T-cell (primary cell): Measurements from ENCODE around the gene MPPED1. TPM values are rescaled to one million over a fixed set of nuclear protein-coding genes. Genes with fewer than 3 reads are reported as not detected.
A peak's percentile ranks its signal among the peaks of the same experiment; 100 is the strongest.

Source experiments
- ATAC-seq, 4 experiments: fragments of 200-7000 bp in 3 of 4; fragments of 150-1000 bp in 1 of 4; cut with Tn5 transposase; replicated peaks in 1 of 4; 1 replicate in 3 of 4; 2 replicates in 1 of 4; pipeline ENCODE4 v1.10.0; 2021; ENCODE audit warnings: moderate library complexity in 3 of 4, mild to moderate bottlenecking in 2 of 4, moderate number of reproducible peaks in 1 of 4
- CTCF ChIA-PET, 2 donors: fragments of 300-600 bp; sonication (Branson Sonifier 250); formaldehyde crosslinking; loops; one replicate each; lab custom pipeline; 2022; ENCODE audit warnings: antibody characterized with exemption in 2 of 2; lab: Charles Lee
- POLR2A ChIA-PET, 2 donors: fragments of 300-600 bp; sonication (Branson Sonifier 250); formaldehyde crosslinking; loops; one replicate each; lab custom pipeline; 2022; ENCODE audit warnings: antibody characterized with exemption in 2 of 2; lab: Charles Lee
- DNase-seq, 35 experiments: peaks; one replicate each; pipeline versions ENCODE4 v3.0.0 to v3.0.0-alpha.2; 2013 to 2023
- H3K27ac ChIP-seq: one replicate; pipeline ENCODE4 v1.5.1; 2013; ENCODE audit warnings: low read length
- H3K27me3 ChIP-seq, 2 experiments: replicated peaks in 1 of 2; 1 replicate in 1 of 2; 2 replicates in 1 of 2; pipeline versions ENCODE4 v1.6.1 to v1.7.0; 2013; ENCODE audit warnings: low read length in 1 of 2, mixed read lengths in 1 of 2; ENCODE audit not compliant: control insufficient read depth in 2 of 2, insufficient read depth in 2 of 2; ENCODE audit errors: extremely low read depth in 1 of 2
- H3K36me3 ChIP-seq, 2 donors: 1 replicate in 1 of 2; 2 replicates in 1 of 2; pipeline versions ENCODE4 v1.6.1 to v1.7.0; 2013; ENCODE audit warnings: low read length in 1 of 2; ENCODE audit not compliant: control insufficient read depth in 2 of 2, insufficient read depth in 1 of 2; ENCODE audit errors: extremely low read depth in 1 of 2
- H3K4me1 ChIP-seq, 2 experiments: 1 replicate in 1 of 2; 2 replicates in 1 of 2; pipeline versions ENCODE4 v1.6.1 to v1.7.0; 2013; ENCODE audit warnings: low read length in 2 of 2, mixed read lengths in 1 of 2; ENCODE audit not compliant: insufficient read depth in 2 of 2, control insufficient read depth in 1 of 2; ENCODE audit errors: extremely low read depth in 1 of 2
- H3K4me3 ChIP-seq, 2 donors: 1 replicate in 1 of 2; 2 replicates in 1 of 2; pipeline versions ENCODE4 v1.5.1 to v1.7.0; 2013; ENCODE audit warnings: mild to moderate bottlenecking in 2 of 2, low read length in 1 of 2, moderate library complexity in 1 of 2; ENCODE audit not compliant: control insufficient read depth in 1 of 2; ENCODE audit errors: extremely low read depth in 1 of 2
- H3K9me3 ChIP-seq: 2 replicates; pipeline ENCODE4 v1.7.0; 2013
- H3K27ac Mint-ChIP-seq, 2 donors: one replicate each; pipeline ENCODE4 v1.8.0; 2020 to 2021; ENCODE audit warnings: mild to moderate bottlenecking in 2 of 2, mixed read lengths in 2 of 2
- H3K27me3 Mint-ChIP-seq, 2 donors: one replicate each; pipeline ENCODE4 v1.8.0; 2021 to 2022; ENCODE audit warnings: mixed read lengths in 2 of 2
- H3K36me3 Mint-ChIP-seq: one replicate; pipeline ENCODE4 v1.8.0; 2021; ENCODE audit warnings: mixed read lengths
- H3K4me1 Mint-ChIP-seq, 3 donors: one replicate each; pipeline ENCODE4 v1.8.0; 2020 to 2022; ENCODE audit warnings: mixed read lengths in 3 of 3, mild to moderate bottlenecking in 1 of 3
- H3K4me3 Mint-ChIP-seq, 3 donors: one replicate each; pipeline ENCODE4 v1.8.0; 2020 to 2022; ENCODE audit warnings: mild to moderate bottlenecking in 3 of 3, mixed read lengths in 3 of 3, moderate library complexity in 3 of 3
- H3K9me3 Mint-ChIP-seq, 3 donors: one replicate each; pipeline ENCODE4 v1.8.0; 2020 to 2022; ENCODE audit warnings: mixed read lengths in 3 of 3
- WGBS: methylation state at CpG from one replicate; pipeline ENCODE4 v1.1.5; 2013; ENCODE audit warnings: missing lambda C conversion rate; ENCODE audit not compliant: insufficient coverage; 5-methylcytosine and 5-hydroxymethylcytosine counted together
- total RNA-seq, 35 experiments: library from RNA in 6 of 35; stranded (reverse) in 6 of 35; fragments of 120-200 nt in 1 of 35; gene quantifications; one replicate each; pipeline versions ENCODE4 v1.2.1 to v1.2.4 and lab custom pipeline; 2013 to 2026

MPPED1 gene
- total RNA-seq, 5 donors from 2014 or later (not counting 1 experiment from before 2014, with no cell fraction given), result not detected

DNA sequence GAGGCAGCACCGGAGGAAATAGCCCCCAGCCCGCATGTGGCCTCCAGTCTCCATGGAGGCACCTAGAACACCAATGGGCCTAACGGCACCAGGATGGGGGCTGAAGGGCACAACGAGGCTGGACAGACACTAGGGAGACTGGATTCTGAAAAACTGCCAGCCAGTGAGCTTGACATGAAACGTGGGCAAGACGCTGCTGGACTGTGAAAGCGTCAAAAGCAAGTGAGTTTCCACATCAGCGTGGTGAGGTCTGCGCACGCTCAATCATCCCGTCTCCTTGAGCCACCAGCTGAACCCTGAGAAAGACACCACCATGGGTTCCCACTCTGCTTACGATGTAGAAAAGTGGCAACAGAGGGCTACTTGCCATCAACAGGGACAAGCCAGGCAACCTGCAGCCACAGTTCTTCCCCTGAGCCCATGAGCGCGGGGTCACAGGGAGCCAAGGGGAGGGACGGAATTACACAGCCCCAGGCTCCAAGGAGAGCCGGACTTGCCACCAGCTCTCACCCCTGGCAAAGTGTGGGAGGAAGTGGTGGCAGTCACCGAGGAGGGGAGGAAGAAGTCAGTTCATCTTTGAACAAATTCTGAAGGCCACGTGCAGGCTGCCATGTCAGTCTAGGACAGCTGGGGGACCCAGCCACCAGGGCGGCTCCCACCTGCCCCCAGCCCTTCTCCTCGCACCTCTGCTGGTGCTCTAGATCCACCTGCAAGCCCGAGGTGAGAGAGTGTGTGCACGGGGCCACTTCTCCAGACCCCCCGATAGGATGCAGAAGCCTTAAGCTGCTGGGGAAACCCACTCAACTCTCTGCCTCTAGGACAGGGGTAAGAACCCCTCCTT lies 131.1 kb downstream of the MPPED1 start:
- ChIA-PET CTCF (no interaction called here), POLR2A (no interaction called here)
- no peaks in the 10 kb centered on the region for H3K4me1 ChIP-seq
- peaks cover 0 to 39% of the 10 kb centered on the region in 2 experiments for H3K27me3 ChIP-seq
- H3K4me3 Mint-ChIP-seq, result no peak overlapping the region
- no peaks in the 10 kb centered on the region for H3K9me3 ChIP-seq
- no peak for ATAC-seq
- H3K36me3 ChIP-seq, result no peaks in the 10 kb centered on the region
- no peak overlapping the region for H3K27ac Mint-ChIP-seq
- DNase-seq, result no peak
- WGBS, result 79% methylated on average over 20 of the region's 23 CpGs
- no peaks in the 10 kb centered on the region for H3K9me3 Mint-ChIP-seq
- peaks cover 10 to 23% of the 10 kb centered on the region in 2 donors for H3K27me3 Mint-ChIP-seq
- no peak overlapping the region for H3K4me3 ChIP-seq
- H3K4me1 Mint-ChIP-seq, result no peaks in the 10 kb centered on the region
- no peaks in the 10 kb centered on the region for H3K36me3 Mint-ChIP-seq
- no peak overlapping the region for H3K27ac ChIP-seq

- no peak overlapping the region for H3K4me3 Mint-ChIP-seq
- H3K27ac Mint-ChIP-seq, result no peak overlapping the region
- H3K9me3 Mint-ChIP-seq, result no peaks in the 10 kb centered on the region
- POLR2A ChIA-PET, result no interaction called here
- no peaks in the 10 kb centered on the region for H3K4me1 Mint-ChIP-seq
- ATAC-seq (no peak), DNase-seq (no peak)
- Histone ChIP-seq H3K27me3 (peaks cover 0 to 35% of the 10 kb centered on the region in 2 experiments), H3K27ac (no peak overlapping the region), H3K4me1 (no peaks in the 10 kb centered on the region), H3K36me3 (no peaks in the 10 kb centered on the region), H3K9me3 (no peaks in the 10 kb centered on the region), H3K4me3 (no peak overlapping the region)
- WGBS, result 78% methylated on average over 9 of the region's 12 CpGs
- CTCF ChIA-PET, result no interaction called here
- H3K36me3 Mint-ChIP-seq, result no peaks in the 10 kb centered on the region
- H3K27me3 Mint-ChIP-seq, result peaks cover 4 to 19% of the 10 kb centered on the region in 2 donors
Measured at GRCh38 chr22:43543522-43544288, 131.9 kb downstream of the MPPED1 start.

GRCh38 chr22:43544289-43544673 lies 132.5 kb downstream of the MPPED1 start:
- Histone ChIP-seq H3K4me1 (no peaks in the 10 kb centered on the region), H3K27me3 (peaks cover 0 to 35% of the 10 kb centered on the region in 2 experiments), H3K4me3 (no peak overlapping the region), H3K27ac (no peak overlapping the region), H3K36me3 (no peaks in the 10 kb centered on the region), H3K9me3 (no peaks in the 10 kb centered on the region)
- Mint-ChIP-seq H3K9me3 (no peaks in the 10 kb centered on the region), H3K27ac (no peak overlapping the region), H3K4me3 (no peak overlapping the region), H3K27me3 (peaks cover 4 to 17% of the 10 kb centered on the region in 2 donors), H3K36me3 (no peaks in the 10 kb centered on the region), H3K4me1 (no peaks in the 10 kb centered on the region)
- POLR2A ChIA-PET, result no interaction called here
- DNase-seq, result no peak
- 60% methylated on average over 1 of the region's 4 CpGs for WGBS
- CTCF ChIA-PET, result no interaction called here
- ATAC-seq, result no peak

- Mint-ChIP-seq H3K27ac (no peak overlapping the region), H3K36me3 (no peaks in the 10 kb centered on the region), H3K4me1 (no peaks in the 10 kb centered on the region), H3K27me3 (peaks cover 4 to 17% of the 10 kb centered on the region in 2 donors), H3K9me3 (no peaks in the 10 kb centered on the region), H3K4me3 (no peak overlapping the region)
- no peaks in the 10 kb centered on the region for H3K4me1 ChIP-seq
- POLR2A ChIA-PET, result no interaction called here
- WGBS, result 33% methylated on average over 1 of the region's 5 CpGs
- no peak overlapping the region for H3K27ac ChIP-seq
- no peak overlapping the region for H3K4me3 ChIP-seq
- DNase-seq, result no peak
- CTCF ChIA-PET, result no interaction called here
- H3K9me3 ChIP-seq, result no peaks in the 10 kb centered on the region
- H3K27me3 ChIP-seq, result peaks cover 0 to 25% of the 10 kb centered on the region in 2 experiments
- no peaks in the 10 kb centered on the region for H3K36me3 ChIP-seq
- no peak for ATAC-seq
Measured at GRCh38 chr22:43546186-43546585, 134.4 kb downstream of the MPPED1 start.

- peaks cover 0 to 2% (median 0%) of the 10 kb centered on the region in 3 donors for H3K9me3 Mint-ChIP-seq
- H3K27ac Mint-ChIP-seq, result no peak overlapping the region
- ChIA-PET POLR2A (no interaction called here), CTCF (no interaction called here)
- H3K27ac ChIP-seq, result no peak overlapping the region
- H3K36me3 Mint-ChIP-seq, result no peaks in the 10 kb centered on the region
- peak in 1 of 35 experiments; percentile 9 for DNase-seq
- H3K4me3 Mint-ChIP-seq, result no peak overlapping the region
- H3K4me1 ChIP-seq, result no peaks in the 10 kb centered on the region
- no peak for ATAC-seq
- peaks cover 0 to 10% of the 10 kb centered on the region in 2 experiments for H3K27me3 ChIP-seq
- no peaks in the 10 kb centered on the region for H3K36me3 ChIP-seq
- peaks cover 0 to 13% of the 10 kb centered on the region in 2 donors for H3K27me3 Mint-ChIP-seq
- no peaks in the 10 kb centered on the region for H3K9me3 ChIP-seq
- no peaks in the 10 kb centered on the region for H3K4me1 Mint-ChIP-seq
- H3K4me3 ChIP-seq, result no peak overlapping the region
- WGBS, result 77% methylated on average over 6 of the region's 14 CpGs
Measured at GRCh38 chr22:43550024-43550620, 138.3 kb downstream of the MPPED1 start.

- 86% methylated on average over 2 of the region's 6 CpGs for WGBS
Measured at GRCh38 chr22:43550672-43551071, 138.9 kb downstream of the MPPED1 start.

More at GRCh38 chr22:43550672-43551071, 138.9 kb downstream of the MPPED1 start:
- H3K4me3 ChIP-seq, result no peak overlapping the region
- H3K9me3 ChIP-seq, result no peaks in the 10 kb centered on the region
- no peak for DNase-seq
- Mint-ChIP-seq H3K27ac (no peak overlapping the region), H3K27me3 (peaks cover 2 to 18% of the 10 kb centered on the region in 2 donors), H3K9me3 (peaks cover 0 to 2% (median 0%) of the 10 kb centered on the region in 3 donors), H3K4me1 (no peaks in the 10 kb centered on the region), H3K36me3 (no peaks in the 10 kb centered on the region), H3K4me3 (no peak overlapping the region)
- no peak for ATAC-seq
- CTCF ChIA-PET, result no interaction called here
- H3K4me1 ChIP-seq, result no peaks in the 10 kb centered on the region
- peaks cover 0 to 9% of the 10 kb centered on the region in 2 experiments for H3K27me3 ChIP-seq
- POLR2A ChIA-PET, result no interaction called here
- H3K27ac ChIP-seq, result no peak overlapping the region
- H3K36me3 ChIP-seq, result no peaks in the 10 kb centered on the region
